DND-41 (cell line): ENCODE data around the gene PSMB11.

Source experiments
- ATAC-seq: fragments of 200-7000 bp; cut with Tn5 transposase; 3 replicates; pipeline ENCODE4 v1.9.1; 2021; ENCODE audit warnings: low read depth; ENCODE audit not compliant: insufficient read depth
- DNase-seq: peaks from one replicate; pipeline ENCODE4 v3.0.0-alpha.2; 2020
- H2AFZ ChIP-seq: 2 replicates; pipeline ENCODE4 v1.6.0; 2012; ENCODE audit warnings: low read depth, low read length
- H3K27ac ChIP-seq: 2 replicates; pipeline ENCODE4 v1.5.1; 2012; ENCODE audit warnings: low read length, inconsistent platforms
- H3K27me3 ChIP-seq: fragments of 200-600 bp; sonication (generic); 2 replicates; pipeline ENCODE4 v1.6.0; 2012; ENCODE audit warnings: low read length, mild to moderate bottlenecking, inconsistent platforms; ENCODE audit not compliant: insufficient read depth, poor library complexity
- H3K36me3 ChIP-seq: 2 replicates; pipeline ENCODE4 v1.5.1; 2012; ENCODE audit warnings: low read length, inconsistent platforms; ENCODE audit not compliant: insufficient read depth
- H3K4me1 ChIP-seq: 2 replicates; pipeline ENCODE4 v1.5.1; 2012; ENCODE audit warnings: mild to moderate bottlenecking, low read length; ENCODE audit not compliant: insufficient read depth
- H3K4me2 ChIP-seq: 2 replicates; pipeline ENCODE4 v1.6.0; 2012; ENCODE audit warnings: mild to moderate bottlenecking, moderate library complexity, low read length, inconsistent platforms; ENCODE audit not compliant: insufficient read depth
- H3K4me3 ChIP-seq, 2 experiments: fragments of 200-600 bp in 1 of 2; shearing (Covaris generic) in 1 of 2; 2 replicates each; pipeline ENCODE4 v1.5.1; 2012 to 2016; ENCODE audit warnings: inconsistent platforms in 2 of 2, low read length in 2 of 2, mild to moderate bottlenecking in 2 of 2, low read depth in 1 of 2, moderate library complexity in 1 of 2
- H3K79me2 ChIP-seq: 2 replicates; pipeline ENCODE4 v1.6.0; 2012; ENCODE audit warnings: low read length, inconsistent platforms; ENCODE audit not compliant: insufficient read depth
- H3K9ac ChIP-seq: 2 replicates; pipeline ENCODE4 v1.6.0; 2012; ENCODE audit warnings: low read depth, mild to moderate bottlenecking, inconsistent platforms, low read length, moderate library complexity
- H3K9me3 ChIP-seq: 2 replicates; pipeline ENCODE4 v1.5.1; 2012; ENCODE audit warnings: low read length, moderate library complexity, mild to moderate bottlenecking, inconsistent platforms; ENCODE audit not compliant: insufficient read depth, severe bottlenecking
- H4K20me1 ChIP-seq: 2 replicates; pipeline ENCODE4 v1.6.0; 2012; ENCODE audit warnings: low read length; ENCODE audit not compliant: insufficient read depth
- CTCF ChIP-seq: IDR thresholded peaks from 2 replicates; pipeline ENCODE4 v1.5.1; 2012; ENCODE audit warnings: borderline replicate concordance, low read length, moderate library complexity, mild to moderate bottlenecking; ENCODE audit not compliant: poor library complexity, severe bottlenecking; ENCODE audit errors: extremely low read depth
- EZH2 ChIP-seq: IDR thresholded peaks from 3 replicates; pipeline ENCODE4 v1.6.1; 2012; ENCODE audit warnings: borderline replicate concordance, low read depth, mild to moderate bottlenecking, moderate library complexity, low read length, inconsistent platforms; ENCODE audit not compliant: severe bottlenecking

Gene PSMB11

GRCh38 chr14:23071921-23072539 lies 30.0 kb downstream of the PSMB11 start:
- Histone ChIP-seq H3K4me3 (peak overlapping the region in 1 of 2 experiments; percentile 75; a peak in 3 of 4 replicates), H3K9ac (peak overlapping the region; percentile 70), H3K79me2 (peaks cover 49% of the 10 kb centered on the region), H2AFZ (0 out of 2 replicates have a peak overlapping the region, but pooled peaks have one; percentile 1), H3K36me3 (peaks cover 67% of the 10 kb centered on the region), H3K27ac (peak overlapping the region; percentile 78), H3K4me2 (peak overlapping the region; percentile 92), H3K4me1 (peaks cover 40% of the 10 kb centered on the region), H4K20me1 (peaks cover 24% of the 10 kb centered on the region), H3K9me3 (no peaks in the 10 kb centered on the region), H3K27me3 (no peaks in the 10 kb centered on the region)
- ATAC-seq (no peak), DNase-seq (no peak)
- no peak for TF ChIP-seq EZH2
- no peak for TF ChIP-seq CTCF

GRCh38 chr14:23074906-23075305 lies 32.9 kb downstream of the PSMB11 start:
- no peak overlapping the region for H3K4me3 ChIP-seq
- peaks cover 24% of the 10 kb centered on the region for H3K4me1 ChIP-seq
- H3K4me2 ChIP-seq, result no peak overlapping the region
- H3K9ac ChIP-seq, result no peak overlapping the region
- no peak overlapping the region for H3K27ac ChIP-seq
- H3K36me3 ChIP-seq, result peaks cover 68% of the 10 kb centered on the region
- ATAC-seq (no peak), DNase-seq (no peak)
- H4K20me1 ChIP-seq, result peaks cover 5% of the 10 kb centered on the region; the same call in 1 of the 2 replicates
- H3K27me3 ChIP-seq, result no peaks in the 10 kb centered on the region
- no peak overlapping the region for H2AFZ ChIP-seq
- H3K79me2 ChIP-seq, result peaks cover 25% of the 10 kb centered on the region
- no peak for TF ChIP-seq EZH2
- TF ChIP-seq CTCF, result no peak
- H3K9me3 ChIP-seq, result no peaks in the 10 kb centered on the region

GRCh38 chr14:23076785-23077408 lies 34.9 kb downstream of the PSMB11 start:
- H3K36me3 ChIP-seq, result peaks cover 86% of the 10 kb centered on the region
- H3K4me2 ChIP-seq, result no peak overlapping the region
- H3K79me2 ChIP-seq, result peaks cover 5% of the 10 kb centered on the region
- no peak overlapping the region for H3K27ac ChIP-seq
- H3K9ac ChIP-seq, result no peak overlapping the region
- H3K27me3 ChIP-seq, result no peaks in the 10 kb centered on the region
- DNase-seq, result peak; percentile 37
- no peak overlapping the region for H2AFZ ChIP-seq
- no peak overlapping the region for H3K4me3 ChIP-seq
- peaks cover 7% of the 10 kb centered on the region; the same call in 1 of the 2 replicates for H4K20me1 ChIP-seq
- ATAC-seq, result peak; percentile 80
- peaks cover 10% of the 10 kb centered on the region for H3K4me1 ChIP-seq
- TF ChIP-seq EZH2 (no peak), CTCF (peak; percentile 72)
- no peaks in the 10 kb centered on the region for H3K9me3 ChIP-seq
